ENCODE results near the gene HSD17B13. TPM values are rescaled to one million over a fixed set of nuclear protein-coding genes. Genes with fewer than 3 reads are reported as not detected.

Gene HSD17B13
- total RNA-seq, 1 experiment from 2014 or later: not detected

DNA sequence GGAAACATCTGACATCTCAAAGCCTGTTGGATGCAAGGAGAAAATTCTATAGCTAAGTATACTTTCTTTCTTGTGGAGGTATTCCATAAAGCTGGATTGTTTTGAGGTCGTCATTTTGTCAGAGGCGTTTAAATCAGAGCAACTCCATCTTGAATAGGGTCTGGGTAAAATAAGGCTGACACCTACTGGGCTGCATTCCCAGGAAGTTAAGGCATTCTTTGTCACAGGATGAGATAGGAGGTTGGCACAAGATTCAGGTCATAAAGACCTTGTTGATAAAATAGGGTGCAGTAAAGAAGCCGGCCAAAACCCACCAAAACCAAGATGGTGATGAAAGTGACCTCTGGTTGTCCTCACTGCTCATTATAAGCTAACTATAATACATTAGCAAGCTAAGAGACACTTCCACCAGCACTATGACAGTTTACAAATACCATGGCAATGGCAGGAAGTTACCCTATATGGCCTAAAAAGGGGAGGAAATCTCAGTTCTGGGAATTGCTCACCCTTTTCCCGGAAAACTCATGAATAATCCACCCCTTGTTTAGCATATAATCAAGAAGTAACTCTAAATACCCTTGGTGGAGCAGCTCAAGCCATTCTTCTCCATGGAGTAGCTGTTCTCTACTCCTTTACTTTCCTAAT is 11.9 kb downstream of the HSD17B13 start:
- Mint-ChIP-seq H3K4me3 (no peak overlapping the region), H3K9me3 (no peaks in the 10 kb centered on the region), H3K36me3 (no peaks in the 10 kb centered on the region), H3K4me1 (0 out of 2 replicates have a peak, but pooled peaks cover 2% of the 10 kb centered on the region), H3K27me3 (ENCODE audit: low read depth) (no peaks in the 10 kb centered on the region), H3K27ac (no peak overlapping the region; the same call in 1 of the 2 replicates)
- ChIA-PET CTCF (no interaction called here), POLR2A (no interaction called here)
- no peak for TF ChIP-seq SMAD3 (CRISPR knock-in tag; IDR thresholded peaks at IDR 0.05; ENCODE audit: borderline replicate concordance)
- TF ChIP-seq HMGXB4 (CRISPR knock-in tag; IDR thresholded peaks at IDR 0.05): no peak
- TF ChIP-seq OVOL2 (CRISPR knock-in tag; IDR thresholded peaks at IDR 0.05; ENCODE audit: borderline replicate concordance): no peak
- no peak for TF ChIP-seq SOX15 (CRISPR knock-in tag; IDR thresholded peaks at IDR 0.05)
- TF ChIP-seq, protein P1, sequence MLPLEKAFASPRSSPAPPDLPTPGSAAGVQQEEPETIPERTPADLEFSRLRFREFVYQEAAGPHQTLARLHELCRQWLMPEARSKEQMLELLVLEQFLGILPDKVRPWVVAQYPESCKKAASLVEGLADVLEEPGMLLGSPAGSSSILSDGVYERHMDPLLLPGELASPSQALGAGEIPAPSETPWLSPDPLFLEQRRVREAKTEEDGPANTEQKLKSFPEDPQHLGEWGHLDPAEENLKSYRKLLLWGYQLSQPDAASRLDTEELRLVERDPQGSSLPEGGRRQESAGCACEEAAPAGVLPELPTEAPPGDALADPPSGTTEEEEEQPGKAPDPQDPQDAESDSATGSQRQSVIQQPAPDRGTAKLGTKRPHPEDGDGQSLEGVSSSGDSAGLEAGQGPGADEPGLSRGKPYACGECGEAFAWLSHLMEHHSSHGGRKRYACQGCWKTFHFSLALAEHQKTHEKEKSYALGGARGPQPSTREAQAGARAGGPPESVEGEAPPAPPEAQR (CRISPR knock-in tag; IDR thresholded peaks at IDR 0.05): no peak
- no peak for TF ChIP-seq HMGA2 (CRISPR knock-in tag; IDR thresholded peaks at IDR 0.05)
- TF ChIP-seq RELA (CRISPR knock-in tag; IDR thresholded peaks at IDR 0.05; ENCODE audit: borderline replicate concordance): no peak
- no peak for TF ChIP-seq GTF2I (CRISPR knock-in tag; conservative IDR thresholded peaks at IDR 0.05)
- TF ChIP-seq ZNF423 (CRISPR knock-in tag; IDR thresholded peaks at IDR 0.05): no peak
- TF ChIP-seq, protein P2, sequence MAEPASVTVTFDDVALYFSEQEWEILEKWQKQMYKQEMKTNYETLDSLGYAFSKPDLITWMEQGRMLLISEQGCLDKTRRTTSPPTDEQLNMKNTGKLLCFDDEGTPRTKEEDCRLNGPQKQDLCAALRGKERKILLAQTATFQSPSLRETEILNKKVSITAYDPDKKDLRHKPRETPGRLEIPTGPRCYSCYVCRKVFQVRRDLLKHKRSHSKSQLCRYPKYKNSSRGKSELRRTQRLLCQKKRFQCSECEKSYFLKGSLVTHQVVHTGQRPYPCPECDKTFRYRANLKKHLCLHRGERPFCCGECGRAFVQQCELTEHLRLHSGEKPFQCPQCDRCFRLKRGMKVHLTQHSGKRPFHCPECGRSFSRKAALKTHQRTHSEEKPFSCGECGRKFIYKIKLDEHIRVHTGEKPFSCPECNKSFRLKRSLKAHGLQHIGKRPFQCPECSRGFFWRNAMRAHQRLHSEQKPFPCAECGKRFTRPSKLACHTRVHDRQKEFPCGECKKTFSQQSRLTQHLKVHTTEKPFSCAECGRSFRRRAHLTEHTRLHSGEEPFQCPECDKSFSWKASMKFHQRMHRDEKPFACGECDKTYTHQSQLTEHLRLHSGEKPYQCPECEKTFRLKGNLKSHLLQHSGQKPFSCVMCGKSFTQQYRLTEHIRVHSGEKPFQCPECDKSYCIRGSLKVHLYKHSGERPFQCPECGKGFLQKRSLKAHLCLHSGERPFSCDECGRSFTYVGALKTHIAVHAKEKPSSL (CRISPR knock-in tag; conservative IDR thresholded peaks at IDR 0.05): no peak
- TF ChIP-seq, protein P3, sequence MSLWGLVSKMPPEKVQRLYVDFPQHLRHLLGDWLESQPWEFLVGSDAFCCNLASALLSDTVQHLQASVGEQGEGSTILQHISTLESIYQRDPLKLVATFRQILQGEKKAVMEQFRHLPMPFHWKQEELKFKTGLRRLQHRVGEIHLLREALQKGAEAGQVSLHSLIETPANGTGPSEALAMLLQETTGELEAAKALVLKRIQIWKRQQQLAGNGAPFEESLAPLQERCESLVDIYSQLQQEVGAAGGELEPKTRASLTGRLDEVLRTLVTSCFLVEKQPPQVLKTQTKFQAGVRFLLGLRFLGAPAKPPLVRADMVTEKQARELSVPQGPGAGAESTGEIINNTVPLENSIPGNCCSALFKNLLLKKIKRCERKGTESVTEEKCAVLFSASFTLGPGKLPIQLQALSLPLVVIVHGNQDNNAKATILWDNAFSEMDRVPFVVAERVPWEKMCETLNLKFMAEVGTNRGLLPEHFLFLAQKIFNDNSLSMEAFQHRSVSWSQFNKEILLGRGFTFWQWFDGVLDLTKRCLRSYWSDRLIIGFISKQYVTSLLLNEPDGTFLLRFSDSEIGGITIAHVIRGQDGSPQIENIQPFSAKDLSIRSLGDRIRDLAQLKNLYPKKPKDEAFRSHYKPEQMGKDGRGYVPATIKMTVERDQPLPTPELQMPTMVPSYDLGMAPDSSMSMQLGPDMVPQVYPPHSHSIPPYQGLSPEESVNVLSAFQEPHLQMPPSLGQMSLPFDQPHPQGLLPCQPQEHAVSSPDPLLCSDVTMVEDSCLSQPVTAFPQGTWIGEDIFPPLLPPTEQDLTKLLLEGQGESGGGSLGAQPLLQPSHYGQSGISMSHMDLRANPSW (CRISPR knock-in tag; conservative IDR thresholded peaks at IDR 0.05; ENCODE audit: low read depth): no peak
- no peak for TF ChIP-seq MLX (CRISPR knock-in tag; IDR thresholded peaks at IDR 0.05)
- no peak for TF ChIP-seq ZNF232 (CRISPR knock-in tag; IDR thresholded peaks at IDR 0.05)
- TF ChIP-seq FOXJ3 (CRISPR knock-in tag; IDR thresholded peaks at IDR 0.05; ENCODE audit: borderline replicate concordance): no peak
- no peak for TF ChIP-seq ZBTB21 (CRISPR knock-in tag; IDR thresholded peaks at IDR 0.05; ENCODE audit: borderline replicate concordance)
- TF ChIP-seq FOXK1 (CRISPR knock-in tag; IDR thresholded peaks at IDR 0.05): no peak
- no peak for TF ChIP-seq ESRRA (CRISPR knock-in tag; IDR thresholded peaks at IDR 0.05; ENCODE audit: borderline replicate concordance)
- TF ChIP-seq ZNF121 (CRISPR knock-in tag; IDR thresholded peaks at IDR 0.05): no peak
- TF ChIP-seq, protein P4, sequence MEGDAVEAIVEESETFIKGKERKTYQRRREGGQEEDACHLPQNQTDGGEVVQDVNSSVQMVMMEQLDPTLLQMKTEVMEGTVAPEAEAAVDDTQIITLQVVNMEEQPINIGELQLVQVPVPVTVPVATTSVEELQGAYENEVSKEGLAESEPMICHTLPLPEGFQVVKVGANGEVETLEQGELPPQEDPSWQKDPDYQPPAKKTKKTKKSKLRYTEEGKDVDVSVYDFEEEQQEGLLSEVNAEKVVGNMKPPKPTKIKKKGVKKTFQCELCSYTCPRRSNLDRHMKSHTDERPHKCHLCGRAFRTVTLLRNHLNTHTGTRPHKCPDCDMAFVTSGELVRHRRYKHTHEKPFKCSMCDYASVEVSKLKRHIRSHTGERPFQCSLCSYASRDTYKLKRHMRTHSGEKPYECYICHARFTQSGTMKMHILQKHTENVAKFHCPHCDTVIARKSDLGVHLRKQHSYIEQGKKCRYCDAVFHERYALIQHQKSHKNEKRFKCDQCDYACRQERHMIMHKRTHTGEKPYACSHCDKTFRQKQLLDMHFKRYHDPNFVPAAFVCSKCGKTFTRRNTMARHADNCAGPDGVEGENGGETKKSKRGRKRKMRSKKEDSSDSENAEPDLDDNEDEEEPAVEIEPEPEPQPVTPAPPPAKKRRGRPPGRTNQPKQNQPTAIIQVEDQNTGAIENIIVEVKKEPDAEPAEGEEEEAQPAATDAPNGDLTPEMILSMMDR (IDR thresholded peaks at IDR 0.05): no peak
- no peak for ATAC-seq
- no peak for DNase-seq (ENCODE audit: low spot score)

Measured in WTC11 (cell line).